Tibial artery (tissue), 4 donors: ENCODE measurements around the gene CINP.

Experiments
- DNase-seq, 2 donors: peaks; one replicate each; pipeline ENCODE4 v3.0.0-alpha.2; 2019
- H3K27ac ChIP-seq, 2 donors: fragments of 200-600 bp; sonication (generic) in 1 of 2; 1 replicate in 1 of 2; 2 replicates in 1 of 2; pipeline ENCODE4 v1.5.1; 2018 to 2019; ENCODE audit warnings: mild to moderate bottlenecking in 1 of 2
- H3K27me3 ChIP-seq, 2 donors: fragments of 200-600 bp; sonication (generic) in 1 of 2; one replicate each; pipeline versions ENCODE4 v1.5.1 to v1.6.0; 2016 to 2019
- H3K36me3 ChIP-seq, 3 donors: fragments of 200-600 bp; sonication (generic) in 2 of 3; one replicate each; pipeline ENCODE4 v1.5.1; 2016 to 2019; ENCODE audit warnings: mild to moderate bottlenecking in 2 of 3
- H3K4me1 ChIP-seq, 4 donors: fragments of 200-600 bp; sonication (generic) in 2 of 4; 1 replicate in 3 of 4; 2 replicates in 1 of 4; pipeline ENCODE4 v1.5.1; 2016 to 2019
- H3K4me3 ChIP-seq, 2 donors: fragments of 200-600 bp; sonication (generic) in 1 of 2; 1 replicate in 1 of 2; 2 replicates in 1 of 2; pipeline ENCODE4 v1.5.1; 2018 to 2019; ENCODE audit warnings: mild to moderate bottlenecking in 2 of 2
- H3K9me3 ChIP-seq, 3 donors: fragments of 200-600 bp; sonication (generic) in 1 of 3; one replicate each; pipeline ENCODE4 v1.5.1; 2016 to 2019
- CTCF ChIP-seq, 2 experiments: fragments of 200-600 bp in 1 of 2; fragments of 450-650 bp in 1 of 2; IDR thresholded peaks; one replicate each; pipeline ENCODE4 v1.5.1; 2017 to 2019; ENCODE audit warnings: antibody characterized with exemption in 2 of 2, mild to moderate bottlenecking in 1 of 2, moderate library complexity in 1 of 2
- intact Hi-C: fragments of 100-400 bp; cut with DNase I; formaldehyde crosslinking; loops from one replicate; pipeline ENCODE4 v1.15.0; 2023; ENCODE audit warnings: low total_unique reads

The CINP gene

GRCh38 chr14:102320671-102321455, 41.8 kb downstream of the CINP start:
- Histone ChIP-seq H3K36me3 (peaks cover 3 to 9% (median 5%) of the 10 kb centered on the region in 3 donors), H3K27me3 (no peaks in the 10 kb centered on the region), H3K9me3 (no peaks in the 10 kb centered on the region), H3K27ac (peak overlapping the region; percentile 94 to 97), H3K4me1 (peaks cover 0 to 38% (median 28%) of the 10 kb centered on the region in 4 donors), H3K4me3 (peak overlapping the region; percentile 81)
- no peak for TF ChIP-seq CTCF (IDR thresholded peaks at IDR 0.05)
- intact Hi-C loops = no loop called here
- DNase-seq = no peak

- intact Hi-C loops = no loop called here
- H3K27ac ChIP-seq = peak overlapping the region; percentile 94 to 97
- no peak for TF ChIP-seq CTCF (IDR thresholded peaks at IDR 0.05)
- no peaks in the 10 kb centered on the region for H3K9me3 ChIP-seq
- peak; percentile 47 to 78 for DNase-seq
- peak overlapping the region; percentile 81 for H3K4me3 ChIP-seq
- peaks cover 0 to 41% (median 28%) of the 10 kb centered on the region in 4 donors for H3K4me1 ChIP-seq
- peaks cover 0 to 4% (median 0%) of the 10 kb centered on the region in 3 donors for H3K36me3 ChIP-seq
- H3K27me3 ChIP-seq = no peaks in the 10 kb centered on the region
Measured at GRCh38 chr14:102320033-102320660, 42.5 kb downstream of the CINP start.

GRCh38 chr14:102319351-102320032, 43.2 kb downstream of the CINP start, which contains the start of gene ZNF839:
TSS of gene ZNF839 (plus strand) at chr14:102319746. CDS start at chr14:102319766, 20 bp downstream.
- no peaks in the 10 kb centered on the region for H3K27me3 ChIP-seq
- peak within 1 kb of the TSS; percentile 81 for H3K4me3 ChIP-seq
- peak within 1 kb of the TSS; percentile 94 to 97 for H3K27ac ChIP-seq
- peak; percentile 92 to 95 for DNase-seq
- H3K9me3 ChIP-seq = no peaks in the 10 kb centered on the region
- peaks cover 0 to 4% (median 0%) of the 10 kb centered on the region in 3 donors for H3K36me3 ChIP-seq
- intact Hi-C loops = loop anchor here (5.0 to 10.0 kb wide), 2 partner anchors 175 to 1308 kb away; partner anchors contain the start of gene KLC1
- H3K4me1 ChIP-seq = peaks cover 0 to 44% (median 30%) of the 10 kb centered on the region in 4 donors
- TF ChIP-seq CTCF (IDR thresholded peaks at IDR 0.05) = no peak

GRCh38 chr14:102318781-102319276, 43.9 kb downstream of the CINP start:
- Histone ChIP-seq H3K4me1 (peaks cover 0 to 47% (median 32%) of the 10 kb centered on the region in 4 donors), H3K4me3 (peak overlapping the region; percentile 81), H3K36me3 (peaks cover 0 to 4% (median 0%) of the 10 kb centered on the region in 3 donors), H3K27me3 (no peaks in the 10 kb centered on the region), H3K27ac (peak overlapping the region; percentile 94 to 97), H3K9me3 (no peaks in the 10 kb centered on the region)
- no peak for TF ChIP-seq CTCF (IDR thresholded peaks at IDR 0.05)
- intact Hi-C loops = loop anchor here (5.0 to 10.0 kb wide), 2 partner anchors 174 to 1308 kb away; partner anchors contain the start of gene KLC1
- no peak for DNase-seq
